ENCODE results near the gene TTC39B. TPM values are rescaled to one million over a fixed set of nuclear protein-coding genes. Genes with fewer than 3 reads are reported as not detected.

The TTC39B gene
- total and polyA plus RNA-seq, 2 donors (not counting 3 experiments of a cell fraction or from before 2014, with no cell fraction given), result 1.0 to 5.4 TPM

- no peak for DNase-seq (ENCODE audit: low read depth, low spot score)
- H3K4me2 ChIP-seq (ENCODE audit: insufficient read depth, low read length), result no peak overlapping the region
These were observed 162.4 kb downstream of the TTC39B start for GRCh38 chr9:15144622-15145061.

GRCh38 chr9:15142878-15143534 lies 164.0 kb downstream of the TTC39B start:
- Histone ChIP-seq H3K4me2 (ENCODE audit: insufficient read depth, low read length) (no peak overlapping the region), H3K36me3 (ENCODE audit: control insufficient read depth in 2 of 2, extremely low read depth in 1 of 2, insufficient read depth in 2 of 2, low read length in 2 of 2) (no peaks in the 10 kb centered on the region), H3K9me1 (replicated peaks; ENCODE audit: control insufficient read depth, extremely low read depth, insufficient read depth, low read length) (no peaks in the 10 kb centered on the region), H3K4me1 (ENCODE audit: control insufficient read depth, extremely low read depth, insufficient read depth, low read length) (no peaks in the 10 kb centered on the region), H3K79me2 (ENCODE audit: control insufficient read depth, insufficient read depth, low read length) (no peaks in the 10 kb centered on the region), H4K20me1 (replicated peaks; ENCODE audit: control insufficient read depth, extremely low read depth, insufficient read depth, low read length) (no peaks in the 10 kb centered on the region), H3K9me3 (replicated peaks; ENCODE audit: control insufficient read depth, insufficient read depth, low read length) (no peaks in the 10 kb centered on the region), H3K4me3 (replicated peaks in 1 of 3; ENCODE audit: insufficient read depth in 1 of 3, low read depth in 1 of 3, low read length in 3 of 3) (no peak overlapping the region), H3K9ac (replicated peaks; ENCODE audit: extremely low read depth, insufficient read depth, low read length) (no peak overlapping the region), H3K27me3 (ENCODE audit: control insufficient read depth in 2 of 2, insufficient read depth in 2 of 2, low read length in 2 of 2) (peaks cover 5 to 7% of the 10 kb centered on the region in 2 experiments), H2AFZ (ENCODE audit: low read depth, low read length) (no peak overlapping the region), H3K27ac (ENCODE audit: insufficient read depth, low read depth, low read length) (no peak overlapping the region)
- POLR2A ChIA-PET, result no interaction called here
- CTCF ChIA-PET, result interaction anchor here (0.5 to 2.2 kb wide), 20 partner anchors 8 to 165 kb away, joined by 3 to 14 read pairs (median 3); no protein-coding TSS in a partner anchor
- peak; percentile 83 for FAIRE-seq
- dilution Hi-C loops (cut with MboI; ENCODE audit: extremely low pct_ligation_motif_present, low sequenced_read_pairs) (no loop called here), intact Hi-C loops (cut with micrococcal nuclease) (no loop called here)
- no TSS peak for BruUV-seq (replicated peaks)
- DNase-seq (ENCODE audit: low read depth, low spot score), result peak; percentile 72
- TF ChIP-seq GATA2 (IDR thresholded peaks at IDR 0.05; ENCODE audit: insufficient read depth, insufficient read length, low read depth, low read length), result peak; percentile 51
- no peak for TF ChIP-seq POLR2A (IDR thresholded peaks at IDR 0.05; ENCODE audit: low read depth, low read length)
- no peak for TF ChIP-seq MYC (IDR thresholded peaks at IDR 0.05; ENCODE audit: low read depth, low read length)
- TF ChIP-seq CTCF (IDR thresholded peaks at IDR 0.05; ENCODE audit: extremely low read depth in 1 of 2, insufficient read depth in 1 of 2, low read depth in 1 of 2, low read length in 2 of 2), result peak; percentile 70 to 78
- no peak for TF ChIP-seq FOS (IDR thresholded peaks at IDR 0.05; ENCODE audit: borderline replicate concordance, insufficient read depth, low read length)
- no peak for TF ChIP-seq POLR2AphosphoS5 (IDR thresholded peaks at IDR 0.05; ENCODE audit: insufficient read depth, low read depth, low read length)

More at GRCh38 chr9:15144622-15145061, 162.4 kb downstream of the TTC39B start:
- no peaks in the 10 kb centered on the region for H3K36me3 ChIP-seq (ENCODE audit: control insufficient read depth in 2 of 2, extremely low read depth in 1 of 2, insufficient read depth in 2 of 2, low read length in 2 of 2)
- dilution Hi-C loops (cut with MboI; ENCODE audit: extremely low pct_ligation_motif_present, low sequenced_read_pairs), result no loop called here
- intact Hi-C loops (cut with micrococcal nuclease), result no loop called here
- no TSS peak for BruUV-seq (replicated peaks)
- no peaks in the 10 kb centered on the region for H3K9me1 ChIP-seq (replicated peaks; ENCODE audit: control insufficient read depth, extremely low read depth, insufficient read depth, low read length)
- peaks cover 5 to 7% of the 10 kb centered on the region in 2 experiments for H3K27me3 ChIP-seq (ENCODE audit: control insufficient read depth in 2 of 2, insufficient read depth in 2 of 2, low read length in 2 of 2)
- H3K9ac ChIP-seq (replicated peaks; ENCODE audit: extremely low read depth, insufficient read depth, low read length), result no peak overlapping the region
- no peak overlapping the region for H3K27ac ChIP-seq (ENCODE audit: insufficient read depth, low read depth, low read length)
- POLR2A ChIA-PET, result no interaction called here
- H3K4me3 ChIP-seq (replicated peaks in 1 of 3; ENCODE audit: insufficient read depth in 1 of 3, low read depth in 1 of 3, low read length in 3 of 3), result no peak overlapping the region
- H3K9me3 ChIP-seq (replicated peaks; ENCODE audit: control insufficient read depth, insufficient read depth, low read length), result no peaks in the 10 kb centered on the region
- peaks cover 4% of the 10 kb centered on the region for H3K4me1 ChIP-seq (ENCODE audit: control insufficient read depth, extremely low read depth, insufficient read depth, low read length)
- no peak for FAIRE-seq
- H4K20me1 ChIP-seq (replicated peaks; ENCODE audit: control insufficient read depth, extremely low read depth, insufficient read depth, low read length), result no peaks in the 10 kb centered on the region
- no peak for TF ChIP-seq MYC (IDR thresholded peaks at IDR 0.05; ENCODE audit: low read depth, low read length)
- no peak for TF ChIP-seq GATA2 (IDR thresholded peaks at IDR 0.05; ENCODE audit: insufficient read depth, insufficient read length, low read depth, low read length)
- TF ChIP-seq POLR2A (IDR thresholded peaks at IDR 0.05; ENCODE audit: low read depth, low read length), result no peak
- TF ChIP-seq EZH2 (IDR thresholded peaks at IDR 0.05; ENCODE audit: borderline replicate concordance, low read depth, low read length, severe bottlenecking), result no peak
- TF ChIP-seq POLR2AphosphoS5 (IDR thresholded peaks at IDR 0.05; ENCODE audit: insufficient read depth, low read depth, low read length), result no peak
- TF ChIP-seq JUN (IDR thresholded peaks at IDR 0.05; ENCODE audit: borderline replicate concordance, insufficient read depth, insufficient read length, low read depth), result no peak
- no peak overlapping the region for H2AFZ ChIP-seq (ENCODE audit: low read depth, low read length)
- no peaks in the 10 kb centered on the region for H3K79me2 ChIP-seq (ENCODE audit: control insufficient read depth, insufficient read depth, low read length)
- CTCF ChIA-PET, result interaction anchor here (0.5 to 2.2 kb wide), 5 partner anchors 10 to 678 kb away, joined by 3 to 14 read pairs (median 5); no protein-coding TSS in a partner anchor

All from endothelial cell of umbilical vein (primary cell).